GM18507 (cell line): ENCODE data around the gene GTF2H2C_2.
"Not testable (repeated sequence)": the region's sequence is repeated elsewhere in the genome, so short reads cannot be mapped to it uniquely, and the experiment has no call there.

ENCODE experiments used
- DNase-seq: peaks from one replicate; pipeline ENCODE4 v3.0.0; 2011; ENCODE audit warnings: low read depth; ENCODE audit not compliant: insufficient read length; ENCODE audit errors: extremely low spot score
- FAIRE-seq: peaks from 2 replicates; lab custom pipeline; 2011; peaks lifted over from hg19 to GRCh38; lab: Jason Lieb, UNC

Gene GTF2H2C_2

GRCh38 chr5:70415117-70415516, at the start of gene GTF2H2C_2:
Gene GTF2H2C_2, plus strand, starts transcription at chr5:70415368.
- FAIRE-seq, DNase-seq: not testable (repeated sequence)

DNA sequence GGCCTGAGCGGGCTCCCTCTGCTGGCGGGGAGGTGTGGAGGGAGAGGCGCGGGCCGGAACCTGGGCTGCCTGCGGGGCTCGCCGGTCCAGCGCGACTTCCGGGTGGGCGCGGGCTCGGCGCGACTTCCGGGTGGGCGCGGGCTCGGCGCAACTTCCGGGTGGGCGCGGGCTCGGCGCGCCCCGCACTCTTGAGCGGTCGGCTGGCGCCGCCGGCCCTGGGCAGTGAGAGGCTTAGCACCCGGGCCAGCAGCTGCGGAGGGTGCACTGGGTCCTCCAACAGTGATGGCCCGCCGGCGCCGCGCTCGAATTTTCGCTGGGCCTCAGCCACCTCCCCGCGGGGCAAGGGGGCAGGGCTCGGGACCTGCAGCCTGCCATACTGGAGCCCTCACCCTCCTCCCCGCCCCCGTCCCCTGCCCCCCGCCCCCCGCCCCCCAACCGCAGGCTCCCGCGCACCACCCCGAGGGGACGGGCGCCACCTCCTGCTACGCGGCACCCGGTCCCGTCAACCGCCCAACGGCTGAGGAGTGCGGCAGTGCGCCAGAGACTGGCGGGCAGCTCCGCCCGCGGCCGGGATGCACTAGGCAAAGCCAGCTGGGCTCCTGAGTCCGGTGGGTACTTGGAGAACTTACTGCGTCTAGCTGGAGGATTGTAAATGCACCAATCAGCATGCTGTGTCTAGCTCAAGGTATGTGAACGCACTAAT, 14.0 kb upstream of the GTF2H2C_2 start:
- DNase-seq: not testable (repeated sequence)

DNA sequence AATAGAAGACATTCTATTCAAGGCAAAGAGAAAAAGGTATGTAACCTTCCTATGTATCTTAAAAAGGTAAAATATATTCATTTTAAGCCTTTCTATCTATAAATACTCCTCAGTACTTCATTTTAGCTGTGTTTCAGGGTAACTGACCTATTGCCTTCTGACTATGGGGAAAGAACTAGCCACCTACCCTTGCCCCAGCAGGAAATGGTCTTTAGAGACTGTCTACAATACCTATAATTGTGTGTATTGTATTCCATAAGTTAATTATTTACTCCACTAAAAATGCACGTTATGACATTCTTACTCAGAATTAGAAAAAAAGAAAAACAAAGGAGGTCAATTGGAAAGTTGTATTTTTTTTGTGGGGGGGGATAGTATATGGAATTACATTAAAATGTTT, 6.2 kb downstream of the GTF2H2C_2 start:
- DNase-seq, FAIRE-seq: not testable (repeated sequence)

More for the DNA sequence above, 14.0 kb upstream of the GTF2H2C_2 start:
- FAIRE-seq: not testable (repeated sequence)

- not testable (repeated sequence) for DNase-seq, FAIRE-seq
Observed at GRCh38 chr5:70423215-70423614, 8.0 kb downstream of the GTF2H2C_2 start.

- FAIRE-seq: not testable (repeated sequence)
Observed at GRCh38 chr5:70438518-70438917, 23.4 kb downstream of the GTF2H2C_2 start.

DNA sequence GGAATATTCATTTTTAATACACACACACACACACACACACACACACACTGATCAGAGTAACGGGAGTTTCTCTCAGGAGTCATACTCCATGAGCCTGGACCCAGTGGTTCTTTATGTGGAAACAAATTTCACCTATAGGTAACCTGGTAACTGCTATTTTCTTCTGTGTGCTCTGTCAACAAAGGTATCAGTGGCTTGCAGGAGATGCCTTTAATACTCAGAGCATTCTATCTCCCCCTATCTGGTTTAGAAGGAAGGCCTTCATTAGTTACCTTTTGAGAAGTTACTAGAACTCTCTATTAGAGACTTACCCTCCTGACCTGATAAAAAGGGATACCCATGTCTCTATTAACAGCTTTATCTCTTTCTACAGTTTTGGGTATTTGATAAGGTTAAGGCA, 34.4 kb downstream of the GTF2H2C_2 start:
- DNase-seq, FAIRE-seq: not testable (repeated sequence)

More at GRCh38 chr5:70438518-70438917, 23.4 kb downstream of the GTF2H2C_2 start:
- DNase-seq: not testable (repeated sequence)

- not testable (repeated sequence) for DNase-seq, FAIRE-seq
Observed at GRCh38 chr5:70451249-70451984, 36.2 kb downstream of the GTF2H2C_2 start.

- not testable (repeated sequence) for FAIRE-seq, DNase-seq
Observed at GRCh38 chr5:70457093-70457492, 41.9 kb downstream of the GTF2H2C_2 start.

- not testable (repeated sequence) for FAIRE-seq
Observed at GRCh38 chr5:70459188-70459587, 44.0 kb downstream of the GTF2H2C_2 start.

DNA sequence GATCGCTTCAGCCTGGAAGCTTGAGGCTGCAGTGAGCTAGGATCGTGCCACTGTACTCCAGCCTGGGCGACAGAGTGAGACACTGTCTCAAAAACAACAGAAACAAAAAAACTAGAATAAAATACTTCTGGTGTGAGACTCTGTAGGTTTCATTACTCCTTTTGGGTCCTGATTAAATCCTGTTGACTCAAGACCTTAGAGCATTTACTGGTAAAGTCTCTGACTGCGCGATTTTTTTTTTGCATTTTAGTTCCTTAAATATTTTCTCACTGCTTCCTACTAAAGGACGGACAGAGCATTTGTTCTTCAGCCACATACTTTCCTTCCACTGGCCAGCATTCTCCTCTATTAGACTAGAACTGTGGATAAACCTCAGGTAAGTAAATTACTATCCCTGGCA, 46.8 kb downstream of the GTF2H2C_2 start:
- FAIRE-seq: not testable (repeated sequence)

More at GRCh38 chr5:70459188-70459587, 44.0 kb downstream of the GTF2H2C_2 start:
- not testable (repeated sequence) for DNase-seq

GRCh38 chr5:70464019-70464637, 49.0 kb downstream of the GTF2H2C_2 start:
- DNase-seq, FAIRE-seq: not testable (repeated sequence)

More for the DNA sequence above, 46.8 kb downstream of the GTF2H2C_2 start:
- DNase-seq: not testable (repeated sequence)

- not testable (repeated sequence) for FAIRE-seq, DNase-seq
Observed at GRCh38 chr5:70469926-70470509, 54.9 kb downstream of the GTF2H2C_2 start.
